HepG2 (cell line): ENCODE measurements around the gene WDR89.

Experiments
- DR1 ChIP-seq: sonication (generic); formaldehyde crosslinking; IDR thresholded peaks from 2 replicates; pipeline ENCODE4 v1.8.0; 2021; ENCODE audit warnings: mild to moderate bottlenecking, missing genetic modification reagents, inconsistent platforms
- EZH2 ChIP-seq: conservative IDR thresholded peaks from 2 replicates; pipeline ENCODE4 v1.6.1; 2012; ENCODE audit warnings: mild to moderate bottlenecking, low read depth, low read length, moderate library complexity
- POLR2A ChIP-seq, 2 experiments: IDR thresholded peaks; 2 replicates each; pipeline ENCODE4 v1.6.1; 2011; ENCODE audit warnings: low read depth in 2 of 2, low read length in 2 of 2, mild to moderate bottlenecking in 1 of 2, moderate library complexity in 1 of 2; ENCODE audit not compliant: insufficient read depth in 1 of 2
- TOE1 ChIP-seq: sonication (generic); formaldehyde crosslinking; IDR thresholded peaks from 2 replicates; pipeline ENCODE4 v1.4.0; 2020; ENCODE audit warnings: mild to moderate bottlenecking, missing genetic modification reagents
- YY1 ChIP-seq: IDR thresholded peaks from 2 replicates; pipeline ENCODE4 v1.6.1; 2011; ENCODE audit warnings: low read length, low read depth, moderate library complexity, mild to moderate bottlenecking; ENCODE audit not compliant: insufficient read depth, insufficient replicate concordance
- ZNF644 ChIP-seq: IDR thresholded peaks from 2 replicates; pipeline ENCODE4 v1.6.1; 2016; ENCODE audit warnings: low read depth
- ZNF646 ChIP-seq: sonication (generic); formaldehyde crosslinking; IDR thresholded peaks from 2 replicates; pipeline ENCODE4 v1.9.0; 2021; ENCODE audit warnings: mild to moderate bottlenecking, missing genetic modification reagents
- ZNF83 ChIP-seq: sonication (generic); formaldehyde crosslinking; IDR thresholded peaks from 2 replicates; pipeline ENCODE4 v1.4.0; 2020; ENCODE audit warnings: missing genetic modification reagents, mild to moderate bottlenecking, borderline replicate concordance
- TF ChIP-seq, protein P1 (sequence below): sonication (generic); formaldehyde crosslinking; IDR thresholded peaks from 2 replicates; pipeline ENCODE4 v1.4.0; 2020; ENCODE audit warnings: missing genetic modification reagents
- TF ChIP-seq, protein P2 (sequence below): sonication (generic); formaldehyde crosslinking; IDR thresholded peaks from 2 replicates; pipeline ENCODE4 v1.8.1; 2023; ENCODE audit warnings: mild to moderate bottlenecking, missing genetic modification reagents, borderline replicate concordance
- TF ChIP-seq, protein P3 (sequence below): sonication (generic); formaldehyde crosslinking; IDR thresholded peaks from 2 replicates; pipeline ENCODE4 v1.5.0; 2020; ENCODE audit warnings: mild to moderate bottlenecking, missing genetic modification reagents, moderate library complexity

- TF ChIP-seq ZNF644 (CRISPR knock-in tag) (no peak), EZH2 (no peak), POLR2A (IDR thresholded peaks at IDR 0.05; ENCODE audit: insufficient read depth in 1 of 2, low read depth in 2 of 2, low read length in 2 of 2) (no peak), ZNF646 (no peak), ZNF83 (CRISPR knock-in tag) (no peak), TOE1 (CRISPR knock-in tag) (no peak), DR1 (CRISPR knock-in tag) (no peak), YY1 (no peak)
- TF ChIP-seq, protein P1, sequence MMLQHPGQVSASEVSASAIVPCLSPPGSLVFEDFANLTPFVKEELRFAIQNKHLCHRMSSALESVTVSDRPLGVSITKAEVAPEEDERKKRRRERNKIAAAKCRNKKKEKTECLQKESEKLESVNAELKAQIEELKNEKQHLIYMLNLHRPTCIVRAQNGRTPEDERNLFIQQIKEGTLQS (CRISPR knock-in tag) = no peak
- TF ChIP-seq, protein P2, sequence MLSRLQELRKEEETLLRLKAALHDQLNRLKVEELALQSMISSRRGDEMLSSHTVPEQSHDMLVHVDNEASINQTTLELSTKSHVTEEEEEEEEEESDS (CRISPR knock-in tag) = no peak
- TF ChIP-seq, protein P3, sequence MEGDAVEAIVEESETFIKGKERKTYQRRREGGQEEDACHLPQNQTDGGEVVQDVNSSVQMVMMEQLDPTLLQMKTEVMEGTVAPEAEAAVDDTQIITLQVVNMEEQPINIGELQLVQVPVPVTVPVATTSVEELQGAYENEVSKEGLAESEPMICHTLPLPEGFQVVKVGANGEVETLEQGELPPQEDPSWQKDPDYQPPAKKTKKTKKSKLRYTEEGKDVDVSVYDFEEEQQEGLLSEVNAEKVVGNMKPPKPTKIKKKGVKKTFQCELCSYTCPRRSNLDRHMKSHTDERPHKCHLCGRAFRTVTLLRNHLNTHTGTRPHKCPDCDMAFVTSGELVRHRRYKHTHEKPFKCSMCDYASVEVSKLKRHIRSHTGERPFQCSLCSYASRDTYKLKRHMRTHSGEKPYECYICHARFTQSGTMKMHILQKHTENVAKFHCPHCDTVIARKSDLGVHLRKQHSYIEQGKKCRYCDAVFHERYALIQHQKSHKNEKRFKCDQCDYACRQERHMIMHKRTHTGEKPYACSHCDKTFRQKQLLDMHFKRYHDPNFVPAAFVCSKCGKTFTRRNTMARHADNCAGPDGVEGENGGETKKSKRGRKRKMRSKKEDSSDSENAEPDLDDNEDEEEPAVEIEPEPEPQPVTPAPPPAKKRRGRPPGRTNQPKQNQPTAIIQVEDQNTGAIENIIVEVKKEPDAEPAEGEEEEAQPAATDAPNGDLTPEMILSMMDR = no peak
Observed at GRCh38 chr14:63670692-63671091, 29.0 kb upstream of the WDR89 start.
